Adrenal gland (tissue), 5 donors: ENCODE measurements around the gene ATP6V1A.

Experiments used
- CTCF ChIP-seq, 6 experiments: fragments of 450-650 bp in 4 of 6; fragments of 200-600 bp in 2 of 6; sonication (generic) in 1 of 6; IDR thresholded peaks; 1 replicate in 5 of 6; 2 replicates in 1 of 6; pipeline versions ENCODE4 v1.5.1 to v1.8.0; 2016 to 2021; ENCODE audit warnings: antibody characterized with exemption in 6 of 6, mild to moderate bottlenecking in 2 of 6, moderate library complexity in 1 of 6
- POLR2A ChIP-seq, 2 donors: fragments of 450-650 bp; IDR thresholded peaks; one replicate each; pipeline ENCODE4 v1.6.1; 2017; ENCODE audit warnings: antibody characterized with exemption in 2 of 2, mild to moderate bottlenecking in 2 of 2, moderate library complexity in 1 of 2
- donor health status: DM: no; HTN: no; CAD: no.

DNA sequence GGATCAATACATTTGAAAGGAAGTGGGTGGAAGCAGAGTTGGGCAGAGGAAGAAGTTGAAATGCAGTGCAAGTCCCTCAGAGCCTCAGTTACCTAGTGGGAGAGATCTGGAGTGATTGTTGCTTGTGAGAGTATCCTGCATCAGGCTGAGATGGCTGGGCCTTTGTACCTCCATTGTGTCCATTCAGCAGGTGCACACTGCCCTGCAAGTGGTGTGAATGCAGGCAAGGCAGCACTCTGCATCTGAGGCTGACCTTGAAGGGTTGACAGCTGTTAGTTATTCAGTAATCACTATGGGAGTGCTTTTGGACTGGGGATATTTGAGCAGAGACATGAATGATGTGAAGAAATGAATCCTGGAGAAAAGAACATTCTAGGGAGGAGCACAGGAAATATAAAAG is 25.2 kb downstream of the ATP6V1A start:
- TF ChIP-seq CTCF (IDR thresholded peaks at IDR 0.05) (no peak), POLR2A (IDR thresholded peaks at IDR 0.05) (no peak)
